HG03457 (cell line): ENCODE data around the gene CSHL1.
"Not testable (repeated sequence)": the region's sequence is repeated elsewhere in the genome, so short reads cannot be mapped to it uniquely, and the experiment has no call there.

Source experiments
- ATAC-seq: cut with Tn5 transposase; IDR thresholded peaks from one replicate; pipeline ENCODE4 v1.9.1; 2021; ENCODE audit warnings: moderate number of reproducible peaks; ENCODE audit not compliant: unreplicated experiment

Gene CSHL1

GRCh38 chr17:63940584-63940983 is 29.5 kb upstream of the CSHL1 start:
- no peak for ATAC-seq

- no peak for ATAC-seq
Observed at GRCh38 chr17:63939884-63940283, 28.8 kb upstream of the CSHL1 start.

- no peak for ATAC-seq
Observed at GRCh38 chr17:63939401-63939800, 28.3 kb upstream of the CSHL1 start.

GRCh38 chr17:63937920-63938319 is 26.9 kb upstream of the CSHL1 start:
- ATAC-seq: no peak

GRCh38 chr17:63937319-63937718 is 26.3 kb upstream of the CSHL1 start:
- ATAC-seq: no peak

GRCh38 chr17:63934183-63935112 is 23.4 kb upstream of the CSHL1 start:
- no peak for ATAC-seq

GRCh38 chr17:63933598-63933997 is 22.5 kb upstream of the CSHL1 start:
- no peak for ATAC-seq

- ATAC-seq: no peak
Observed at GRCh38 chr17:63932721-63933120, 21.7 kb upstream of the CSHL1 start.

GRCh38 chr17:63931981-63932561 is 21.0 kb upstream of the CSHL1 start, which contains the start of gene CD79B:
Gene CD79B (minus strand): TSS chr17:63932331. CDS start chr17:63932261, 70 bp downstream.
- ATAC-seq: peak; percentile 61

GRCh38 chr17:63930951-63931575 is 20.0 kb upstream of the CSHL1 start:
- ATAC-seq: no peak

GRCh38 chr17:63929860-63930766 is 19.1 kb upstream of the CSHL1 start:
- no peak for ATAC-seq

GRCh38 chr17:63928966-63929695 is 18.1 kb upstream of the CSHL1 start:
- no peak for ATAC-seq

GRCh38 chr17:63928172-63928666 is 17.2 kb upstream of the CSHL1 start:
- no peak for ATAC-seq

GRCh38 chr17:63927464-63928171 is 16.6 kb upstream of the CSHL1 start:
- no peak for ATAC-seq

- ATAC-seq: no peak
Observed at GRCh38 chr17:63926164-63926563, 15.1 kb upstream of the CSHL1 start.

GRCh38 chr17:63925615-63926014 is 14.6 kb upstream of the CSHL1 start:
- ATAC-seq: no peak

- ATAC-seq: not testable (repeated sequence)
Observed at GRCh38 chr17:63922402-63922801, 11.3 kb upstream of the CSHL1 start.

- ATAC-seq: not testable (repeated sequence)
Observed at GRCh38 chr17:63920779-63921178, 9.7 kb upstream of the CSHL1 start.

- ATAC-seq: not testable (repeated sequence)
Observed at GRCh38 chr17:63920050-63920449, 9.0 kb upstream of the CSHL1 start.
